RWPE2 (cell line): Measurements from ENCODE around the gene CDKN3.

Source experiments
- ATAC-seq: fragments of 200-7000 bp; cut with Tn5 transposase; 3 replicates; pipeline ENCODE4 v1.9.1; 2021; ENCODE audit warnings: low read depth
- DNase-seq: peaks from one replicate; pipeline ENCODE4 v3.0.0-alpha.2; 2020; ENCODE audit warnings: low spot score
- H3K27ac ChIP-seq: fragments of 450-650 bp; 2 replicates; pipeline ENCODE4 v1.5.1; 2017; ENCODE audit warnings: mild to moderate bottlenecking; ENCODE audit not compliant: poor library complexity, severe bottlenecking
- H3K27me3 ChIP-seq: fragments of 250-450 bp; sonication (Bioruptor Pico); 2 replicates; pipeline ENCODE4 v1.5.1; 2021; ENCODE audit warnings: mild to moderate bottlenecking, moderate library complexity; ENCODE audit not compliant: insufficient read depth, poor library complexity, severe bottlenecking
- H3K36me3 ChIP-seq: fragments of 250-450 bp; sonication (Bioruptor Pico); 2 replicates; pipeline ENCODE4 v1.5.1; 2020; ENCODE audit warnings: low read depth, mild to moderate bottlenecking, moderate library complexity
- H3K4me1 ChIP-seq: fragments of 250-450 bp; sonication (Bioruptor Pico); 2 replicates; pipeline ENCODE4 v1.5.1; 2021; ENCODE audit warnings: mild to moderate bottlenecking, moderate library complexity; ENCODE audit not compliant: insufficient read depth, poor library complexity, severe bottlenecking
- H3K4me3 ChIP-seq: fragments of 250-450 bp; sonication (Bioruptor Pico); 2 replicates; pipeline ENCODE4 v1.5.1; 2021; ENCODE audit warnings: mild to moderate bottlenecking, moderate library complexity; ENCODE audit not compliant: severe bottlenecking
- H3K9me3 ChIP-seq: fragments of 250-450 bp; sonication (Bioruptor Pico); 2 replicates; pipeline ENCODE4 v1.5.1; 2021; ENCODE audit warnings: mild to moderate bottlenecking, moderate library complexity; ENCODE audit not compliant: severe bottlenecking
- TF ChIP-seq, protein P1 (sequence below): fragments of 450-650 bp; IDR thresholded peaks from one replicate; pipeline ENCODE4 v1.5.1; 2017; ENCODE audit warnings: mild to moderate bottlenecking, moderate library complexity; ENCODE audit not compliant: poor library complexity, severe bottlenecking

Gene CDKN3

DNA sequence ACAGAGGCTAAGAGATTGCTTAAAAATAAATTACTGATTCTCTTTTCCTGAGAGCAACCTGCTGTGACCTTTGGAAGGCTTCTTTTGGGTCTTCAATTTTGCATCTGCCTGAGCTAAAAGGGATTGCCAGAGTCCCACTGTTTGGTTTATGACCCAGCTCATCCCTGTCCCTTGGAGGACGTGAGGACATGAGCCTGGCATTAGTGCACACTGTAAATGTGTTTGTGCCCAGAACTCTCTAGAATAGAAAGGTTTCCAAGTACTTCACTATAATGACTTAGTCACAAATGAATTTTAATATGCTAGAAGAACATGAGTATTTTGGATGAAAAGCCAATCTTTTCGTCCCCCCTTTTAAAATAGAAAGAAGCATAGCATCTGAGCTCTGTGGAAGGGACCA, 47.1 kb upstream of the CDKN3 start:
- H3K4me1 ChIP-seq = no peaks in the 10 kb centered on the region
- no peaks in the 10 kb centered on the region for H3K9me3 ChIP-seq
- TF ChIP-seq, protein P1, sequence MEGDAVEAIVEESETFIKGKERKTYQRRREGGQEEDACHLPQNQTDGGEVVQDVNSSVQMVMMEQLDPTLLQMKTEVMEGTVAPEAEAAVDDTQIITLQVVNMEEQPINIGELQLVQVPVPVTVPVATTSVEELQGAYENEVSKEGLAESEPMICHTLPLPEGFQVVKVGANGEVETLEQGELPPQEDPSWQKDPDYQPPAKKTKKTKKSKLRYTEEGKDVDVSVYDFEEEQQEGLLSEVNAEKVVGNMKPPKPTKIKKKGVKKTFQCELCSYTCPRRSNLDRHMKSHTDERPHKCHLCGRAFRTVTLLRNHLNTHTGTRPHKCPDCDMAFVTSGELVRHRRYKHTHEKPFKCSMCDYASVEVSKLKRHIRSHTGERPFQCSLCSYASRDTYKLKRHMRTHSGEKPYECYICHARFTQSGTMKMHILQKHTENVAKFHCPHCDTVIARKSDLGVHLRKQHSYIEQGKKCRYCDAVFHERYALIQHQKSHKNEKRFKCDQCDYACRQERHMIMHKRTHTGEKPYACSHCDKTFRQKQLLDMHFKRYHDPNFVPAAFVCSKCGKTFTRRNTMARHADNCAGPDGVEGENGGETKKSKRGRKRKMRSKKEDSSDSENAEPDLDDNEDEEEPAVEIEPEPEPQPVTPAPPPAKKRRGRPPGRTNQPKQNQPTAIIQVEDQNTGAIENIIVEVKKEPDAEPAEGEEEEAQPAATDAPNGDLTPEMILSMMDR = no peak
- H3K36me3 ChIP-seq = no peaks in the 10 kb centered on the region
- no peaks in the 10 kb centered on the region for H3K27me3 ChIP-seq
- H3K4me3 ChIP-seq = no peak overlapping the region
- no peak for DNase-seq
- no peak overlapping the region for H3K27ac ChIP-seq
- no peak for ATAC-seq

DNA sequence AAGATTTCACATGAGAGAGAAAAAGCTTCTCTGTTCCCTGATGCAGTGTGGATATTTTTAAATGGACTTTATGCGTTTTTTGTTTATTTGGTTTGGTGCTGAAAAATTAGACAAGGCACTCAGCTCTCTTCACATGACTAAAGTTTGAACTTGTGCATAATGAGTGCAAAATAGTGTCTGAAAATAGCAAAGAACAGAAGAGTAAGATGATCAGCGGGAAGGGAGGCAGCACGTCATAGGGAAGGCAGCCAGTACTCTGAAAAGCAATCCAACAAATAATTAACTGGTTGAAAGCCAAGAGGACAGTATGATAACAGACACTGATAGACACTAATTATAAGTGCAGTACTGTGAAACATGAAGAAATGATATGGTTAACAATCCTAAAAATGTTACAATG, 46.6 kb upstream of the CDKN3 start:
- Histone ChIP-seq H3K4me3 (no peak overlapping the region), H3K27me3 (no peaks in the 10 kb centered on the region), H3K36me3 (no peaks in the 10 kb centered on the region), H3K9me3 (no peaks in the 10 kb centered on the region), H3K27ac (no peak overlapping the region), H3K4me1 (peaks cover 3% of the 10 kb centered on the region)
- ATAC-seq = no peak
- TF ChIP-seq, protein P1 = no peak
- no peak for DNase-seq

DNA sequence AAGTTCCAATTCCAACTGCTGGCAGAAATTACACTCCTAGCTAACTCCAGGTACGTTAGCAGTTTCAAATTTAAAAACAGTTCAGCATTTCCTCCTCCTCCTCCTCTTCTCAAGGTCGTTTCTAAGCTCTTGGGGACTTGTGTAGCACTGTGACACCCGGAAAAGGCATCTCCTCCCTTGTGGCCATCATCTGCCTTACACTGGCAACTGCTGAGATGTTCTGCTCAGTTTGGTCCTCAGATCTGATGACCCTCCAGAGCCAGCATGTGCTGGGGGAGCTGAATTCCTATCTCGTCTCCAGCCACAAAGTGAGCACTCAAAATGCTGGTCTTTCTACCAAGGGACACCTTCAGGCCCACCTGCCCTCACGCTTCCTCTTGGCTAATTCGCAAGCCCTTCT, 43.5 kb upstream of the CDKN3 start:
- Histone ChIP-seq H3K9me3 (no peaks in the 10 kb centered on the region), H3K36me3 (no peaks in the 10 kb centered on the region), H3K27me3 (no peaks in the 10 kb centered on the region), H3K27ac (no peak overlapping the region), H3K4me1 (peaks cover 19% of the 10 kb centered on the region), H3K4me3 (no peak overlapping the region)
- ATAC-seq (no peak), DNase-seq (no peak)
- TF ChIP-seq, protein P1 = no peak

DNA sequence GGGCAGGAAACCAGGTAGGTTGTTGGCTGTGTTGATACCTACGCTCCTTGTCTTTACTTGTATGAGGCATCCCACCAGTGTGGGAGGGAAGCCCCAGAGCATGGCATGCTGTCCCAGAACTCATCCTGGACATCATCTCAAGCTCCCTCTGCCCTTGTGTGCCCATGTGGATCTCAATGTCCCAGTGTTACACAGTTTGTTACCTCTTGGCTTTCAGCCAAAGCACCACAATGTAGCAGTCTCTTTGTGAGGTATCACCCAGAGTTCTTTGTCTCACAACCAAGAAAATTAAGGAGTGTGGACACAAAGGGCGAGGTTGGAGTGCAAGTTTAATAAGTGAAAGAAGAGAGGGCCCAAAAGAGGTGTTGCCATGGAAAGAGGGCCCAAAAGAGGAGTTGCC, 43.1 kb upstream of the CDKN3 start:
- Histone ChIP-seq H3K27ac (no peak overlapping the region), H3K27me3 (no peaks in the 10 kb centered on the region), H3K4me3 (no peak overlapping the region), H3K36me3 (no peaks in the 10 kb centered on the region), H3K9me3 (no peaks in the 10 kb centered on the region), H3K4me1 (peaks cover 19% of the 10 kb centered on the region)
- no peak for ATAC-seq
- no peak for DNase-seq
- TF ChIP-seq, protein P1 = no peak

DNA sequence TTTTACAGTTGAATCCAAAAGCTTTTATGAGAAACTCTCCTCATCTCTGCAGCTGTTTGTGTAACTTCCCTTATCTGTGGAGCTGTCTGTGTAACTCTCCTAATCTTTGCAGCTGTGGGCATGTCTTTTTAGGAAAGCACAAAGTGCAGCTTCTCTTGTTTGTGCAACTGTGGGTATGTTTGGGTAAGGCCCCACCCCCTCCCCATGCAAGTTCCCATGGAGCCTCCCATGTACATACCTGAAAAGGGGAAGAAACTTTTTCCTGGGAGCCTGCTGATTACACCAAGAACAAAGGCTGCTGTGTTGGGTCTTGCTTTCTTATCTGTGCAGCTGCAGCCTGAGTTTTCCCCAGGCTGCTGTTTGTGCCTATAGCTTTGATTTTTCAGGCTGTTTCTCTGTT, 42.7 kb upstream of the CDKN3 start:
- DNase-seq (no peak), ATAC-seq (no peak)
- no peaks in the 10 kb centered on the region for H3K36me3 ChIP-seq
- H3K27ac ChIP-seq = no peak overlapping the region
- H3K4me1 ChIP-seq = peaks cover 19% of the 10 kb centered on the region
- no peak overlapping the region for H3K4me3 ChIP-seq
- TF ChIP-seq, protein P1 = no peak
- H3K27me3 ChIP-seq = no peaks in the 10 kb centered on the region
- H3K9me3 ChIP-seq = no peaks in the 10 kb centered on the region
